GM12801 (cell line): Measurements from ENCODE around the gene PIAS4.

ENCODE experiments used
- TF ChIP-seq, protein P1 (sequence below): IDR thresholded peaks from one replicate; pipeline ENCODE4 v1.5.1; 2011; ENCODE audit warnings: control low read depth; ENCODE audit not compliant: insufficient read length; ENCODE audit errors: extremely low read depth

The PIAS4 gene

DNA sequence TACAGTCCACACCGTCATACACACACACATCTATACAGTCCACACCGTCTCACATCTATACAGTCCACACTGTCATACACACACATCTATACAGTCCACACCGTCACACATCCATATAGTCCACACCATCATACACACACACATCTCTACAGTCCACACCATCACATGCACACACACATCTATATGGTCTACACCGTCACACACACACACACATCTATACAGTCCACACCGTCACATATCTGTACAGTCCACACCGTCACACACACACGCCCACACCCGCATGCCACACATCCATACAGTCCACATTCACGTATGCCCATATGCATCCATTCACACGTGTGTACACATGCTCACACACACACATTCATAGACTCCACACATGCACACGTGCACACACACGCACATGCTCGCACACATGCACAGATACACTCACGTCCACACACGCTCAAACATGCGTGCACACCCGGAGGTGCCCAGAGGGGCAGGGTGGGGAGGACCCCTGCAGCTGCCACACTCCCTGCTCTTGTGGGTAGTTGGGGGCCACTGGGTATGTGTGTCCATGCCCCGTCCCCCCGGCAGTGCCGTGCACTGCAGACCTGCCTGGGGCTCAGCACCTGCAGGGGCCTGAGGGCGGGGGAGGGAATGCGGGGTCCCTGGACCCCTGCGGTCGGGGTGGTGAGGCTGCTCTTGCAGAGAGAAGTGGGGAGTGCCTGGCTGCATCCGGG lies 29.2 kb downstream of the PIAS4 start:
- TF ChIP-seq, protein P1, sequence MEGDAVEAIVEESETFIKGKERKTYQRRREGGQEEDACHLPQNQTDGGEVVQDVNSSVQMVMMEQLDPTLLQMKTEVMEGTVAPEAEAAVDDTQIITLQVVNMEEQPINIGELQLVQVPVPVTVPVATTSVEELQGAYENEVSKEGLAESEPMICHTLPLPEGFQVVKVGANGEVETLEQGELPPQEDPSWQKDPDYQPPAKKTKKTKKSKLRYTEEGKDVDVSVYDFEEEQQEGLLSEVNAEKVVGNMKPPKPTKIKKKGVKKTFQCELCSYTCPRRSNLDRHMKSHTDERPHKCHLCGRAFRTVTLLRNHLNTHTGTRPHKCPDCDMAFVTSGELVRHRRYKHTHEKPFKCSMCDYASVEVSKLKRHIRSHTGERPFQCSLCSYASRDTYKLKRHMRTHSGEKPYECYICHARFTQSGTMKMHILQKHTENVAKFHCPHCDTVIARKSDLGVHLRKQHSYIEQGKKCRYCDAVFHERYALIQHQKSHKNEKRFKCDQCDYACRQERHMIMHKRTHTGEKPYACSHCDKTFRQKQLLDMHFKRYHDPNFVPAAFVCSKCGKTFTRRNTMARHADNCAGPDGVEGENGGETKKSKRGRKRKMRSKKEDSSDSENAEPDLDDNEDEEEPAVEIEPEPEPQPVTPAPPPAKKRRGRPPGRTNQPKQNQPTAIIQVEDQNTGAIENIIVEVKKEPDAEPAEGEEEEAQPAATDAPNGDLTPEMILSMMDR: no peak

DNA sequence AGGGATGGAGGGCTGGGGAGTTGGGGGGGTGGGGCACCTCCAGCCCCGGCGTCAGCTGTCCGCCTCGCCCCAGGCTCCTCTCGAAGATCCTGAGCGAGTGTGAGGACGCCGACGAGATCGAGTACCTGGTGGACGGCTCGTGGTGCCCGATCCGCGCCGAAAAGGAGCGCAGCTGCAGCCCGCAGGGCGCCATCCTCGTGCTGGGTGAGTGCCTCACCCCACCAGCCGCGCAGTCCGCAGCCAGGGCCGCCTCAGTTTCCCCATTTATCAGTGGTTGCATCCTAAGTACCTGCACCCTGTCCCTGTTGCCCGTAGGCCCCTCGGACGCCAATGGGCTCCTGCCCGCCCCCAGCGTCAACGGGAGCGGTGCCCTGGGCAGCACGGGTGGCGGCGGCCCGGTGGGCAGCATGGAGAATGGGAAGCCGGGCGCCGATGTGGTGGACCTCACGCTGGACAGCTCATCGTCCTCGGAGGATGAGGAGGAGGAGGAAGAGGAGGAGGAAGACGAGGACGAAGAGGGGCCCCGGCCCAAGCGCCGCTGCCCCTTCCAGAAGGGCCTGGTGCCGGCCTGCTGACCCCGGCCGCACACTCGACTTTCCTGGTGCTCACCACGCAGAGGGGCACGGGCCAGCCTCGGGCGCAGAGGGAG lies 29.9 kb downstream of the PIAS4 start:
- TF ChIP-seq, protein P1: no peak

DNA sequence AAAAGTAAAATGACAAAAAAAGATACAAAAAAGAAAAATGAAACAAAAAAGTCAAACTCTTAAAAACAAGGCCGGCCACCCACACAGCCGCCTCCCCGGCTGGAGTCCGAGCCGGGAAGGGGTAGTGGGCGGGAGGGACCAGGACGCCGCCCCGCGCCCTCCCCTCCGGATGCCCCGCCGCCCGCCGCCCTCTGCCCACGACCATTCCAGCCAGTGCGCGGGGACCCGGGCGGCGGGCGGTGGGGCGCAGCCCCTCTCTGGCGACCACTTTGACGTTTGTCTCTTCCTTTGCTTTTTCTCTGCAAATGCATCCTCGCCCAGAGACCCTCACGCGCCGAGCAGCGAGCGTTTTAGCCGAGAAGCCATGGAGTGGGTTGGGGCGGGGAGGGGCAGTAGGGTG lies 30.5 kb downstream of the PIAS4 start:
- TF ChIP-seq, protein P1: no peak

DNA sequence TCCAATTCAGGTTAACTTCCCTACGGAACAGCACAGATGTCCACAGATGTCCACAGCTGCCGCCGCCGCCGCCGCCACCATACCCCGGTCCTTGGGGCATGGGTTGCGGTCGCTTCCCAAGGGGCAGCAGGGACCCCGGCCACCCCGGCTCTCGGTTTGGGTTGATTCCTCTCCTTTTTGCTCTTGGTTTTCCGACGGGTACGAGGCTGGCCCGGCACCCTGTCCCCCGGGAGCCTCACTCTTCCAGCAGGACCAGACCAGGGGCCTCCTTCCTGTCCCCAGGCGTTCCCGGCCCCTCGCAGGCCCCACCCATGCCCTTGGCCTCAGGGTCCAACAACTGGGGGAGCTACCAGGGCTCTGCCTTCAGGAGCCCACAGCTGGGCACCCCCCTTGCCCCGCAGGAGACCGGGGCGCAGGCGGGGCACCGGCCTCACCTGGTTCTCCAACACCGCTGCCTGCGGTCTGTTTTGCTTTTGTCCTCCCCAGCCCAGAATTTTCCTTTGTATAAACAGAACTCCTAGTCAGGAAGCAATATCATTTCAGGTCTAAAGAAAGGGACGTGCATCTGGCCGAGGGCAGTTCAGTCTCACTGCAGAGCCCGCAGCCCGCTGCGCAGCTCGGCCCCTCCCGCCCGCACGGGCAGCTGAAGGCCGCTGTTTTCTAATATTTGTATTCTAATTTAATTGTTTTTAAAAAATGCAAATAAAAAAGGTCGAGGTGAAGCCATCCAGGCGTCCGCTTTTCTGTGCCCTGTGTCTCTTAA lies 31.3 kb downstream of the PIAS4 start:
- TF ChIP-seq, protein P1: no peak

DNA sequence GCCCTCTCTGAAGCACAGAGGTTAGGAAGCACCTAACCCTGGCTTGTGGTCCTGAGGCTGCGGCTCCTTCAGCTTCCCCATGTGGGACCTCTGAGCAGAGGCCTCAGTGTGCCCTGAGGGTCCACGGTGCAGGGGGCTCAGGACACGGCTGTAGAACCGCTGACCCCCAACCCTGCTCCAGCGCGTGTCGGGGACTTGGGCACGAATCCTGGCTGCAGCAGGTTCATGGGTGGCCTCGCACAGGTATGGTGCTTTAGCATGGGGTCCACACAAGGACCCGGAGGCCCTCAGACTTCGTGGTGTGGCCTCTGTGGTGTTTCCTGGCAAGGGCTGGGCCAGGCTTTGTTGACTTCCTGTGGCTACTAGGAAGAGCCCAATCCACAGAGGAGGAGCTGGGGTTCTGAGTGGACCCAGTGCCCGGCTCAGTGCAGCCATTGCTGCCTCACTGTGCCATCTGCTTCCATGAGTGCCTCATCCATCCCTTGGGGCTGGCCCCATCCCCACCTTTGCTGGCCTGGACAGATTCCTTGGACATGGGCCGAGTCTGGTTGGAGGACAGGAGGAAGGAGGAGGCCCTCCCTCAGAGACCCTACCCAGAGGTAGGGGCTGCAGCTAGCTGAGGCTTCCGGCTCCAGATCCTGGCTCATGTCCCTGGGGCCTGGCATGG lies 34.7 kb downstream of the PIAS4 start:
- TF ChIP-seq, protein P1: no peak

DNA sequence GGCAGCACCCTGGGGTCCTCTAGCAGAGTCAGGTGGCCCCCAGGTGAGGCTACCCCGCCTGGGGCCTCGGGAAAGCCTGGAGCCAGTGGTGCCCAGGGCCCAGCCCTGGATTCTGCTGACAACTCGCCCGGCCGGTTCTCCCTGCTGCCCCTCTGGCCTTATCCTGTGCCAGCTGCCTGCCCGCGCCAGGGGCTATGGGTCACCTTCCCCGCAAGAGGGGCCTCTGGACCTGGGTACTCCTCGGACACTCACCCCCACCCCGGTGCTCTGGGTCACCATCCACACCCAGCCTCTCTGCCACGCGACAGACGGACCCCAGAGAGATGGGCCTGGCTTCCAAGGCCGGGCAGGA lies 35.2 kb downstream of the PIAS4 start:
- TF ChIP-seq, protein P1: no peak

DNA sequence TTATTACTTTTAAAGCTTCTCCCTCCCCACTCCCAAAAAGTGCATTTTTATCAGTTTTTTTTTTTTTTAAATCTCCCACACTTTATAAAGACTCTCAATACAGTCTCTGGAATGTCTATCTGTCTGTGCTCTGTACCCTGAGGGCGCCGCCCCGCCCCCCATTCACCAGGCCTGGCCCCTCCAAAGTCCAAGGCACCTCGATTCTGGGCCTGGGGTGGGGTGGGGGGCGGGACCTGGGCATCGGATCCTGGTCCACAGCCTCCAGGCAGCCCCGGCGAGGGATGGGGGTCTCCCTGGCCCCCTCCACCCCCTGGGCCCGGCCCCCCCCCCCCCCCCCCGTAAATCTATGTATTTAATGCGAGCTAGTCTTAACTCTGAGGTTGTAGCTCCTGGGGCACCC lies 35.9 kb downstream of the PIAS4 start:
- TF ChIP-seq, protein P1: no peak
